Epithelial cell of proximal tubule (primary cell): ENCODE data around the gene TMCC3. TPM values are rescaled to one million over a fixed set of nuclear protein-coding genes. Genes with fewer than 3 reads are reported as not detected.
A peak's percentile ranks its signal among the peaks of the same experiment; 100 is the strongest.

Experiments
- DNase-seq: peaks from one replicate; pipeline ENCODE4 v3.0.0-alpha.2; 2011; ENCODE audit warnings: low read depth
- H3K4me3 ChIP-seq: 2 replicates; pipeline ENCODE4 v1.5.1; 2011; ENCODE audit warnings: low read depth, mild to moderate bottlenecking, low read length
- CTCF ChIP-seq: conservative IDR thresholded peaks from 2 replicates; pipeline ENCODE4 v1.5.1; 2012; ENCODE audit warnings: low read depth, mild to moderate bottlenecking, low read length
- total RNA-seq: library from RNA; depleted of rRNA; stranded (reverse); fragments of >200 nt; gene quantifications from 2 replicates; pipeline ENCODE4 v1.2.3, GENCODE V29; 2015

The TMCC3 gene
- total RNA-seq, 1 donor from 2014 or later, result 11.8 TPM

DNA sequence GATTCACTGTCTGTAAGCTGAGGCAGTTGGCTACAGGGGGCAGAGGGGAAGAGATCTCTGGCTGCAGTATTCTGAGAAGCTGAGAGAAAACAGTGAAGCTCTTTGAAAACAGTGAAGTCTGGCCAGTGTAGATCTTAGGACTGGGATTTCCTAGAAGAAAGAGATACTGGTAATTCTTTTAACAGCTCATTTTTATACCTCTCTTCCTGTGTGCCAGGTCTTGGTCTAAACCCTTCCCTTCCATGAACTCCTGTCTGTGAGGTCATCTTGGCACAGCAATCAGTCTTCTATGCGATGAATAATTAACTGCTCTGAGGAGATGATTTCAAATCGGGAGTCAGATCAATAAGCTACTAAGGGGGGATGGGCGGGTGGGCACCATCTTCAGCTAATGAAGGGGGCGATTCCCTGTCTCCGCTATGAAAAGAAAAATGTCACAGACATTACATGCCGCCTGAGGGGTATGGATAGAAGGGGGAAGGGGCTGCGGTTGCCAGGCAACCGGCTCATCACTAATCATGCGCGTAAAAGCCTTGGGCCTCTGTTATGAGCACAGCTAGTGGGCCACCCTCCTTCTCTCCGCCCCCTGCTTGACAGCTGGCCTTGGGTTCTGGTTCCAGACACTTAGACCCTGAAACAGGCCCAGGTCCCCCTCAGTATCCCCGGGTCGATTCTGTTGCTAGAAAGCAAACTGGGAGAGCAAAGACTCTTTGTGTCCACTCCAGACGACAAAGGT lies 115.4 kb downstream of the TMCC3 start:
- H3K4me3 ChIP-seq, result no peak overlapping the region

GRCh38 chr12:94534278-94534677 lies 116.1 kb downstream of the TMCC3 start:
- TF ChIP-seq CTCF, result no peak
- H3K4me3 ChIP-seq, result no peak overlapping the region
- DNase-seq, result no peak

More for the DNA sequence above, 115.4 kb downstream of the TMCC3 start:
- no peak for DNase-seq
- no peak for TF ChIP-seq CTCF

GRCh38 chr12:94532490-94533422 lies 117.6 kb downstream of the TMCC3 start:
- no peak for DNase-seq
- no peak overlapping the region for H3K4me3 ChIP-seq
- TF ChIP-seq CTCF, result peak; percentile 89

DNA sequence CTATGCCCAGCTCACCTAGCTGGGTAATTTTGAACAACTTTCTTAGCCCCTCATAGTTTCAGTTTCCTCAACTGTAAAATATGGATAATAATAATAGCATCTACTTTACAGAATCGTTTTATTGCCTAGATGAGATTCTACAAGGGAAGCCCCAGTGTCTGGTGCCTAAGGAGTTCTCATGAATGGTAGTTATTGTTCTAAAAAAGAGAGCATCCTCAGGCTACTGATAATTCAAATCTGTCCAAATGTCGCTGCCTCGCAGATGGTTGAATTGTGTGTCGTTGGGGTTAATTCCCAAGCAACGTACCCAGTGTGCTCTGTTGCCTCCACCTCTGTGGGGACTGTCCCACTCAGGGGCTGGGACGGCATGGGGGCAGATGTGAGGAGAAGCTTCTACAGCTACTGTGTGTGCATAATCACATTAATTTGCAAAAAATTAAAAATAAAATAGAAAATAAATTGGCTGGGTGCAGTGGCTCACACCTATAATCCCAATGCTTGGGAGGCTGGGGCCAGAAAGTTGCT lies 119.1 kb downstream of the TMCC3 start:
- no peak for TF ChIP-seq CTCF
- no peak for DNase-seq
- no peak overlapping the region for H3K4me3 ChIP-seq

DNA sequence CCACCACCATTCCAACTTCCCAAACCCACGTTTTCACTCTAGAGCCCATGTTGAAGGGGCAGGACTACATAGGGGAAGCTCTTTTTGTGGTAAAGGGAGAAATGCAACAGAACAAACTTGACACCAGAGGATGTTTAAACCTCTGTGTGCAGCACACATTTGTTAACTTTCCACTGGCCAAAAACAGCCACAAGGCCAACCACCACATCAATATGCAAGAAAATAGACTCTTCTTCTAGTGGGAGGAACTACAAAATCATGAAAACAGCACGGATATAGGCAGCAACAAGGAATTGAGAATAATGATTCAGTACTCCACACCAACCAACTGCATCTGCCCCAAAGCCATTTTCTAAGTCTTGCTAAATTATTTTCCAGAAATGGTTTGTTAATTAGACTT lies 124.4 kb downstream of the TMCC3 start:
- no peak for DNase-seq

More for the DNA sequence above, 124.4 kb downstream of the TMCC3 start:
- TF ChIP-seq CTCF, result no peak
- no peak overlapping the region for H3K4me3 ChIP-seq

Other genes with a start within 250 kb of the TMCC3 start
- gene CEP83, start 190.7 kb downstream of the TMCC3 start, total RNA-seq, result 11.1 and 24.0 TPM in 2 replicates